HG03457 (cell line): ENCODE results near the gene CRY1.

Experiments
- ATAC-seq: cut with Tn5 transposase; IDR thresholded peaks from one replicate; pipeline ENCODE4 v1.9.1; 2021; ENCODE audit warnings: moderate number of reproducible peaks; ENCODE audit not compliant: unreplicated experiment

The CRY1 gene

DNA sequence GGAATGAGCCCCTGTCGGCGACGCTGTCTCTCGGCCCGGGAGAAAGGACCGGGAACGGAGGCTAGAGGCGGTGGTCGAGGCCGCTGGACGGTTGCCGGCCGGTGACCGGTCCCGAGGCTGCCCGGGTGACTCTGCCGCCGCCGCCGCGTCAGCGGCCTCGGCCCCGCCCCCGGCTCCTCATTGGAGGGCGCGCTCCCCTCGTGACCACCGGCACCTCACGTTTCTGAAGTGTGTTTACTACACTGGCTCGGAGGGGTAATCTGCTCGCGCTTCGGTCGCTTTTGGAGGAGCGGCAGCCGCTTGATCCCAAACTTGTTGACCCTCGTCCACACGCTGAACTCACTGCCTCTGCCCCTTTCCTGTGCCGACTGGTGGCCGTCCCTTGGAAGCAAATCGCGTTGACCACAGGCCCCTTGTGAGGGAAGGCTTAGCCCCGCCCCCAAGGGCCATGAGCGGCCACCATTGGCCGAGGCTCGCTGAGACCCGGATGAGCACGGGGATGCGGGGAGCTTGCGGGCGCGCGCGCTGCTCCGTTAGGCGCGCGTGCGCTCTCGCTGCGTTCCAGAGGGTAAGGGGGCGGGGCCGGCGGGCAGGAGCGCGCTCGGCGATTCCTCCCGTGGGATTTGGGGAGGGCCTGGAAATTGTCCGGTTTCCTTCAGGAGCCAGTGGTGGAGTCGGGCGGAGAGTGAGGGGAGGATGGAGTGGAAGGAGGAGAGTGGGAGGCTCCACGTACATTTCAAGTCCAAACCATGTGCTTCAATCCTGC is at the start of gene CRY1:
Gene CRY1, minus strand, starts transcription at position 133 of the 766 bp plus-strand sequence. CDS start 588 bp downstream, outside the sequence.
- ATAC-seq = peak; percentile 80

DNA sequence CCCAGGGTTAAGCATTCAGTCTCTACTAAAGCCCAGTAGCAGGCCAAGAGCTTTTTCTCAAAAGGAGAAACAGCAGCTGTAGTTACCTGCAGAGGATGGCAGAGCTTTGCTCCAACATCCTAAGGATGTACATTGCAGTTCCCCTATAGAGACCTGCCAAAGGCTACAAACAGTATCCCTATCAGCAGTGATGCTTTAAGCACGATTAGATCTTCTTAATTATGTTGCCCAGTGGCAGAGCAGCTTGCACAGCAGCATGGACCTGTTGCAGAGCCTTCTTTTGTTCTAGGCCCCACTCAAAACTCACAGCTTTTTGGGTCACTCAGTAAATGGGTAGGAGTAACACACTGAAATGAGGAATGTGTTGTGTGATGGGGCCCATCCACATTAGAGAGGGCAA is 46.4 kb upstream of the CRY1 start:
- no peak for ATAC-seq

DNA sequence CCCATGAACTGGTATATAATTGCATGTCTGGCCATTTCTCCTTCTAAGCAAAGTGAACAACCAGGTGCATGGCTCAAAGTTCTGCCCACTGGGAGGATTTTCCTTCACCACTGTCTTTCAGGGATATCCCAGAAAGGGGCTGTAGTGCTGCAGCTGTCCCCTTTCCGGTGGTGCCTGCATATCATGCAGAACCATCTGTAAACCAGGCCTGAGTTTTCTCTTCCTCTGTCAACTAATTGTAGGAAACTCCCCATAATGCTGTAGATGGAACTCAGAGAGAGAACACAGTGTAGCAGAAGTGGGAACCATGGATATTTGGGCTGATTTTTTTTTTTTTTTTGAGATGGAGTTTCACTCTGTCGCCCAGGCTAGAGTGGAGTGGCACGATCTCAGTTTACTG is 45.6 kb upstream of the CRY1 start:
- ATAC-seq = no peak

DNA sequence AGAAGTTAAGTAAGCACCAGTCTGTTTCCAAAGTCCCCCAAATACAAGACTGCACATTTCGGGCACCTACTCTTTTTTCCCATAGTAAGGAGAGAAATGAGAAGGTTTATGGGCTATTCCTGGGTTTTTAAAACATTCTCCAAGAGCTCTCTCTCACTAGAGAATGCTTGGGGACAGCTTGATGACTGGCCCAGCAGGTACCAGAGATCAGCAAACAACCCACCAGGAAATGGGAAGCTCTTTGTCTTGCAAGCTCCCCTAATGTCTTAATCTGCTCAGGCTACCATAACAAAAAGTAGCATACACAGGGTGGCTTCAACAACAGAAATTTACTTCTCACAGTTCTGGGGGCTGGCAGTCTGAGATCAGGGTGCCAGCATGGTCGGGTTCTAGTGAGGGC is 41.8 kb upstream of the CRY1 start:
- ATAC-seq = no peak

DNA sequence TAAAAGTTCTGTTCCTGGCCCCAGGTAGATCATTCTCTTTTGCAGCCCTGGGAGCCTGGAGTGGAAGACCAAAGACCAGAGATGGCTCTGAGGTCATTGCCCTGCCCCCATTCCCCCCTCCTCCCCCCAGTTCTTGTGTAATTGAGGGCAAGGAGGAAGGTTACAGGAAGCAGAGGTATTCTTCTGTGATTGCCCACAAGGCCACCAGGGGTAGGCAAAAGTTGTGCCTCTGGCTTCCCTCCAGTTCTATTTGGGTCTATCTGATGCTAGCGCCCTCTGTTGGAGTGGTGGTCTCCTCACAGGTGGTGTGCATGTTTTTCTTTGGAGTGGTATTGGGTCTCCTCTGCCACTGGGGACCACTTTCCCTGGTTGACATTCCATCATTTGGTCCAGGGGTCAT is 41.2 kb upstream of the CRY1 start:
- no peak for ATAC-seq

DNA sequence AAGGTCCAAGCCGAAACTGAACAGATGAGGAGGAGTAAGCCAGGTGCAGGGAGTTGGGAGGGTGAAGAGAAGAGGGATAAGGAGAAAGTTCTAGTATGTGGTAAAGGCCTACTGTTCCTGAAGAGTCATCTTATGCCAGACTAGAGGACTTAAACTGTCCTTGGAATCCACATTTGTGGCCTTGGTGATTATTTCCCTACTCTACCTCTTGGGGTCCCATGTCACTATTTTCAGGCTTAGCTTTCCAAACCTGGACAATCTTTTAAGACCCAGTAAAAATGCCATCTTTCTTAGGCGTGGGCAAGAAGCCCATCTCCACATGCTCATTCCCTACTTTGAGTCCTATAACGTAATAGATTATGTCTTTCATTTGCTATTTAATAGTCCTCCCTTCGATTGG is 40.1 kb upstream of the CRY1 start:
- ATAC-seq = no peak

DNA sequence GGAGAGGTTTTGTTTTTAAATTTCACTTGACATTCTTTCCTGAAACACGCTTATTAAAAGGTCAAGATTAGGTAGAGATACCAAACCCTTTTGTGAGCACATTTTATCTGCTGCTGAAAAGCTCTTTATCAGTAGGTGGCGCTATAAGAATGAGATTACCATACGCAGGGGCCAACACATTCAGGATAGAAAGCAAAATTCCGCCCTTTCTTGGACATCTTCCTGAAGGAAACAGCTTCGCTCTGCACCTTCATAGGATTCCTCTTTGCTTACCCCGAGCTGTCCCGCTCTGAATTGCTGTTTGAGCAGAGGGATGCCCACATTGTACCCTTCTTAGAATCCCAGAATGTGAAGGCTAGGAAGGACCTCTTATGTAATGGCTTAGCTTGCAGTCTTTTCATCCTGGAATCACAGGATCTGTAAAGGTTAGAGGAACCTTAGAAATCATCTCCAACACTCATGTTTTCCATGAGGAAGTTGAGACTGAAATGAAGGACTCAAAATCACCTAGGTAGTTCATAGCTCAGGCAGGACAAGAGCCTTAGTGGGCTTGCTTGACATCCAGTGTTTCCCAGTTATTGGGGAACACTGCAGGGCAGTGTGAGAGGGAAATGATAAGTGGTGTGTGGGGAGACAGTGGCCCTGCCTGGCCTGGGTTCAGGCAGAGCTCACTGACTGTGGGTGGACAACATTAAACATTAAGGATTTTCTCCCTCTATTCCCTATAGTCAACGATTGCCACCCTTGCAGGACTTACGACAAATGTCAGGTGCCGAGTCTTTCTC is 38.7 kb upstream of the CRY1 start:
- no peak for ATAC-seq

DNA sequence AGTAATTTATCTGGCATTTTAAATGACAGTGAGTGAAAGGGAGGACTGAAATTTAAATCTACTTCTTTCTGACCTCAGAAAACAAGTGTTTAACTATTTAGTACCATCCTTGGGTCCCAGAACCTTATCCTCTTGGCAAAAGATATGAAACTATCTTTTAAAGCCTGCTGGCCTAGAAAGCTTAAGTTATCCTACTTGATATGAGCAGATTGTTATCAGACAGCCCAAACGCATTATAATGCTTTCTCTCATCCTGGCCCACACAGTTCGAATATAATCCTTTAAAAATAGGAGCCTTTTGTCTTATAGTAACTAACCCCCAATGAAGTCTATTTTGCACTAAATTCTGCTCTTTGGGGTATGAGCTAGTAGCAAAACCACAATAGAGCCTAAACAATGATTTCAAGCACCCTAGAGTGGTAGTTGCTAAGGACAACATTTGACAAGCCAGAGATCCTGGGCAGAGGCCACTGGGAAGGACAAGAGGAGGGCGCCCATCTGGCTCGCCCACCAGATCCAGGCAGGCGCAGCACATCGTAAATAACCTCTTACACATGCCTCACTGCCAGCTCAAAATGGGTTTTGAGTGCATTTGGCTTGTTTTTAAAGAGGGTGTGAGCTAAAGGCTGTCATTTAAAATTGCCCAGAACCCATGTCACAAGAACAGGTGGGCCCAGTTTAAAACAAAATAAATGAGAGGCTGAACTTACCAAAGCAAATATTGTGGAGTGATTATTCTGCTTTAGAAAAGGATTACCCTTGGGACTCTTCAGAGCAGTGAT is 37.7 kb upstream of the CRY1 start:
- ATAC-seq = no peak

DNA sequence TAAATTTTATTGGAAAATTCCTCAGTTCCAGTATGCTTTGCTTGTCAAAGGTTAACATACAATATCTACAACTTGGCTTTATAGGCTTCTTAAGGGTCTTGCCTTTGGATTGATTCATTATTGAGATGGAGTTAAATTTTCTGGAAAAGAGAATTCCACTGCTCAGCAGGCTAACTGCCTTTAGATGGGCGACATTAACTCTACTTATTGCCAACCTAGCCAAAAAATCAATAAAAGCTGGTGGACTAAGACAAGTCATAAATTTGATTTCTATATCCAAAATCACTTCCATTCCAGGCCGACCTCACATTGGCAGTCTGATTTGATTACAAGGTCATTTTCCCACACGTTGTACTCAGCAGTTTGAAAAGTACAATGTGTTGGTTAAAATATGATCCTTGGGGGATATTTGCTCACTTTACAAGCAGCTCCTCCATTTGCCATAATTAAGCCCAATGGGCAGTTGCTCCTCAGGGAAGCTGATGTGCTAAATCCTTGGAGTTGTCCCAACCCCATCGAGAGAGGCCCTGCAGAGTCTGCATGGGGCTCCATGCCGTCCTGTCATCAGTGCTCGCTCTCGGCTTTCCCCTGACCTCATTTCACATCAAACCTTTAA is 36.1 kb upstream of the CRY1 start:
- no peak for ATAC-seq

DNA sequence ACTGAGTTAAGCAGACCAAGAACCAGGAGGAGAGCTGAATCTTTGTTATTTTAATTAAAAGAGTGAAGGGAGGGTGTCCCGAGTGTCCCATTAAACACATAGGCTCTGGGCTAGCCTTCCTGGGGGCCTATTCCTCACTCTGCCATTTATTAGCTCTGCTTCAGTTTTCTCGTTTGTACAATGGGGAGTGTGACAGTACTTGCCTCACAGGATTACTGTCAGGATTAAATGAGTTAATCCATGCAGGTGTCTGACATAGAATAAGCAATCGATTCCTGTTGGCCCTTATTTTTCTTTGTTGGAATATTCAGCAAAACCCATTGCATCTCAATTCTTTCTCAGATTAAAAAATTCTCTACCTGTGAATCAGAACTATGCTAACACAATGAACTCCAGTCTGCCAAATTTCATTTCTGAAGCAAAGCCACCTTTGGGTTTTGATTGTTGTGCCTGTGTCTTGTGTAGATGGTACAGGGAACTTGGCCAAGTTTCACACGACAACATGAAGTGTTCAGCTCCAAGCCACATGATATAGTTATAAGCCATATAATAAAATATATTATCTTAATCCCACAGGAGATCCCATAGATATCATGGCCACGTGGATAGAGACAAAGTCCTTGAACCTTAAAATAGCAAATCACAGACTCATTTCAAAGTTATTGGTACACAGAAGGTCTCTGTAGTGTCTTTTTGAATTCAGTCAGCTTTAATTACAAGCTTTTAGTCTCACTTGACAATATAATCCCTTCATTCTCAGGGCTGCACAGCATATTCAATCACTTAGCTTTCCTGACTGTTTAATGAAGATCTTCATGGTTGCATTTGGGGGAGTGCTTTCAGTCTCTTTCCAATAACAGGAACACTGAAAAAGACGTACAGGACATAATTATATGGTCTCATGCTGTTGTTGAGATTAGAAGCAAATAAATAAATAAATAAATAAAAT is 34.4 kb upstream of the CRY1 start:
- ATAC-seq = no peak

DNA sequence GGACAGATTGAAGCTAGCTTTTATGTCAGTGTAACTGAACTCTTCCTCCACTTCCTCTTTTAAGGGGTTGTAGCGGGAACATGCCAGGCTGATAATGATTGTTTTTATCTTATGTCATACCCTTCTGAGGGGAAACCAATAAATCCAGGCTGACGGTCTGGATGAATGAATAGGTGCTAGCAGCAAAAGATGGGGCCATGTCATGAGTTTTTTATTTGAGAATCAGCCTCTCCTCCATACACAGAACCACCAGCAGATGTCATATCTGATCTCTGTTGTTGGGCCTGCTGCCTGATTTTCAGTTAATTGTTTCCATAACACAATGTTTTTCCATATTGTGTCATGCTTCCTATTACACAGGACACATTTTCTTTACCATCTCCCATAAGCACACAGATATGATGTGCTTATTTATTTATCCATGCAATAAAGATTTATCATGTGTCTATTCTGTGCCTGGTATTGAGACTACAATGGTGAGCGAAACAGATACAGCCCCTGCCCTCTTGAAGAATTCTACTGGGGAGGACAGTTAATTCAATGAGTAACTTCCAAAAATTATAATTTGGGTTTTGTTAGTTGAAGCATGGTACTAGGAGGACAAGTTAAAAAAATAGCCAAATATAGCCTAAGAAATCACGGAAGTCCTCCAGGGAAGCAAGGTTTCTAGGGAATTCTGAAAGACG is 33.6 kb upstream of the CRY1 start:
- ATAC-seq = no peak

DNA sequence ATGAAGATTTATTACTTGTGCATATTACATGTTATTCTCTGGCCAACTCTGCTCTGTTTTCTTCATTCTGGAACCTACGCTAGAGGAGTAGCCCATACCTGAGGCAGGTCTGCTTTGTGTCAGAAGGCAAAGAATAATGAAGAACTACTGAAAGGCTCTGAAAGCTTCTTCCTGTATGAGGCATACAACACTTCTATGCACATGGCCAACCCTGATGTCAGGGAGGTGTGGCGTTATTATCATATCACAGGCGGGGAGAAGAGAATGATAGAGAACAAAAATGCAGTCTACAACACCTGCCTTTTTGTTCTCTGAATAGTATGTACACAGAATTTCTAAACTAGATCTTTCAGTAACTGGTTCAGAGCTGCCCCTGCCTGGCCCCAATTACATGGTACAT is 32.5 kb upstream of the CRY1 start:
- ATAC-seq = no peak

DNA sequence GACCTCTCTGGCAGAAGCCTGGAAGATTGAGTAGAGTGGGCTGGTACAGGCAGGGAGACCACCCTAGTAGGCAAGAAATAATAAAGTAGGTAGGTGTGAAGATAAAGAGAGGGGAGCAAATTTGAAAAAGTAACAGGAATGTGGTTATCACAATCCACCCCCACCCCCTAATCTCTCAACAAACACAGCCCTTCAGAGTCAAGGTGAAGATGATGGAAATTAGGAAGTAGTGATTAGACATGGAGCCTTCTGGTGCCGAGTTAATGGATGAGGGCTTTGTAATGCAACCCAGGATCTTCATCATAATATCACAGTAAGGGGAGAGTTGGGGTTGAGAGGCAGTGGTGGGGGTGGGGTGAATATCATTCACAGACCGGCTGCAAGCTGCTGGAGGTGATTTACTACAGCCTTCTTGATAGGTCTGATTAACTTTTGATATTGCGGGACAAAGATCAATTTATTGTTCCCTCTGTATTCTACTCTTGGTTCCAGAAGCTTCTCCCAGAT is 29.2 kb upstream of the CRY1 start:
- no peak for ATAC-seq

DNA sequence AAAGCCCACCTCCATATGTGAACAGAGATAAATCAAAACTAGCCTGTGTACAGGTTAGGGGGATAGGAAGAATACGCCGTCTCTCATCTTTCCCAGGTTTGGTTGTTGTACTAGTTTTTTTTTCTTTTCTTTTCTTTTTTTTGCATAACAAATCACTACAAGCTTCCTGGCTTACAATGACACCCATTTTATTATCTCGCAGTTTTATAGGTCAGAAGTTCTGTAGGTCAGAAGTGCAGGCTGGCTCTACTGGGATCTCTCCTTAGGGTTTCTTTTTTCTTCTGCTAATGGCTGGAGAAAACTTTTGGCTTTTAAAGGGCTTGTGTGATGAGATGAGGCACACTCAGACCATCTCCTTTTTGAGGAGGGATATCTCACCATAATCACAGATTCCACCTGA is 25.7 kb upstream of the CRY1 start:
- ATAC-seq = no peak

DNA sequence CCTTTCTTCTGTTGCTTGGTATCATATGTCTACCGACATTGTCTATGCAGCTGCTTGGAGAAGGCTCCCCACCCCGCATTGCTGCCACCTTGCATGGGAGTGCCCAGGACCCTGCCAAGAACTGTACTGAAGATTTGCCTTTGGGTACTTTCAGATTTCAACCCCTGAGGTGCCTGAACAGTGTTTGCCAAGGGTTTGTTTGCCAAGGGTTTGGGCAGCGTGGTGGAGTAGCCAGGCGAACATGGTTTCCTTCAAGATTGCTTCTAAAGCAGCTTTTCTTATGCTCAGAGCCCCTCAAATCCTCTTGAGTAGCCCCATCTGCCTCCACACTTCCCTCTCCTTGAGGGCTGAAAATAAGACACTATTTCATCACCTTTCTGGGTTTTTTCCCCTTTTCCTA is 25.3 kb upstream of the CRY1 start:
- ATAC-seq = no peak

DNA sequence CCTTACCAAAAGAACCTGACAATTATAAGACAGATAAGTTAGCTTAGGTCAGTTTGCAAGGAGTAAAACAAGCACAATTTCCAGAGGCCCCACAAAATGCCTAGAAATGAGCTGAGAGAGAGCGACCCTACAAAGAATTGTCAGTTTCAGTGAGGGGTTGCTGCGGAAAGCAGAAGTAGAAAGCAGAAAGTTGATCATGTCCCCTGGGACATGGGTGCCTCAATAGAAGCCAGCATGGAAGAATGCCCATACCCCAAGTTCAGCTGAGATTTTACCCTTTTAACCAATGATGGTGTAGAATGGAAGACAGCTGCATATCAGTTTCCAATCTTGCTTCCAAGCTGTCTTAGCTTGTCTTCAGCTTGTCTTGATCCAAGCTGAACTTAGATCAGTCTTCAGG is 21.8 kb upstream of the CRY1 start:
- no peak for ATAC-seq

DNA sequence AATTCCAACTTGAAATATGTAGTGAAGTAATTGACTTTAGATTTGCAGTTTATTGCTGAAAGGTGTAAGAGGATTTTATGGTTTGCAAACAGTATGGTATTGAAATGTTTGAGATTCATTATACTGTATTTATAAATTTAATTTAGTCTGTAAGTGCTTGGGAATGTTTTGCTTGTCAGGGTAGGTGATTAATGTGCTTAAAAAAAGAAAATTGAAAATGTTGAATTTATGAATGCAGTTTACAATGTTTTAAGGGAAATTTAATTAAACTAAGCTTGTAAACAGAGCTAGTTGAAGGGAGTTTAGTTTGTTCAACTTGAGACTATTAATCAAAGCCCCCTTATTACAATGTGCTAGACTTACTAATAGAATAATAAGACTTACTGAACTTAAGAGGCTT is 18.0 kb upstream of the CRY1 start:
- no peak for ATAC-seq

DNA sequence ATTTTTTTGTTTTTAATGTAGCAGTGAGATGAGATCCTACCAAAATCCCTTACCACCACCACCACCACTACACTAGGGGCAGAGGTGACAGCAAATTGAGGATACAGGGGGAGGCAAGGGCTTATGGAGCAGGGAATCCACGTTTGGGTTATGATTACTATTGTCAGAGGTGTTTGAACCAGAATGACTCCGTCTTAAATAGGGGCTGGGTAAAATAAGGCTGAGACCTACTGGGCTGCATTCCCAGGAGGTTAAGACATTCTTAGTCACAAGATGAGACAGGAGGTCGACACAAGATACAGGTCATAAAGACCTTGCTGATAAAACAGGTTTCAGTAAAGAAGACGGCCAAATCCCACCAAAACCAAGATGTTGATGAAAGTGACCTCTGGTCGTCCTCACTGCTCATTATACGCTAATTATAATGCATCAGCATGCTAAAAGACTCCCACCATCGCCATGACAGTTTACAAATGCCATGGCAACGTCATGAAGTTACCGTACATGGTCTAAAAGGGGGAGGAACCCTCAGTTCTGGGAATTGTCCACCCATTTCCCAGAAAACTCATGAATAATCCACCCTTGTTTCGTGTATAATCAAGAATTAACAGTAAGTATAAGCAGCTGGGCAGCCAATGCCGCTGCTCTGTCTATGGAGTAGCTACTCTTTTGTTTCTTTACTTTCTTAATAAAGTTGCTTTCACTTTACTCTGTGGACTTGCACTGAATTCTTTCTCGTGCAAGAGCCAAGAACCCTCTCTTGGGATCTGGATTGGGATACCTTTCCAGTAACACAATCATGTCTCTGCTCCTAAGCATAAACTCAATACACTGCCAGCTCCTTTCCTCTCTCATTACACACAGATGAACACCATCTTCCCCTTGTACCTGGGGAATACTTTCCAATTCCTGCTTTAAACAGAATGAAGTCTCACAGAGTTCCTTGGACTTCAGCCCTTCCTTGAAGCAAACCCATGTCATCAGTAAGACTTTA is 16.7 kb upstream of the CRY1 start:
- ATAC-seq = no peak
